Subcutaneous abdominal adipose tissue (tissue), 5 donors: ENCODE results near the gene LRTM2.

Source experiments
- H3K27ac ChIP-seq: one replicate; pipeline ENCODE4 v1.7.0; 2013; ENCODE audit warnings: low read depth, mild to moderate bottlenecking, inconsistent platforms, low read length, moderate library complexity
- H3K27me3 ChIP-seq, 5 donors: one replicate each; pipeline ENCODE4 v1.7.0; 2013; ENCODE audit warnings: low read length in 5 of 5, inconsistent platforms in 1 of 5; ENCODE audit not compliant: control insufficient read depth in 5 of 5, insufficient read depth in 4 of 5
- H3K36me3 ChIP-seq, 5 donors: one replicate each; pipeline ENCODE4 v1.7.0; 2013; ENCODE audit warnings: low read length in 5 of 5; ENCODE audit not compliant: control insufficient read depth in 5 of 5, insufficient read depth in 5 of 5
- H3K4me1 ChIP-seq, 5 donors: one replicate each; pipeline ENCODE4 v1.7.0; 2013; ENCODE audit warnings: low read length in 5 of 5, mild to moderate bottlenecking in 3 of 5, moderate library complexity in 1 of 5; ENCODE audit not compliant: control insufficient read depth in 5 of 5, insufficient read depth in 5 of 5
- H3K4me3 ChIP-seq, 5 donors: one replicate each; pipeline ENCODE4 v1.7.0; 2013; ENCODE audit warnings: low read length in 5 of 5, low read depth in 1 of 5
- H3K9ac ChIP-seq, 5 donors: one replicate each; pipeline ENCODE4 v1.7.0; 2013; ENCODE audit warnings: low read length in 5 of 5, mild to moderate bottlenecking in 4 of 5, moderate library complexity in 3 of 5
- H3K9me3 ChIP-seq, 5 donors: one replicate each; pipeline ENCODE4 v1.7.0; 2013; ENCODE audit warnings: low read length in 5 of 5; ENCODE audit not compliant: control insufficient read depth in 5 of 5
- donor health status: healthy.
- donor health status: healthy.
- donor health status: healthy.
- donor health status: healthy.
- donor health status: healthy.

The LRTM2 gene

GRCh38 chr12:1880153-1880845 is 59.9 kb downstream of the LRTM2 start:
- H3K4me3 ChIP-seq, result no peak overlapping the region

GRCh38 chr12:1880876-1881275 is 60.5 kb downstream of the LRTM2 start:
- H3K9me3 ChIP-seq, result no peaks in the 10 kb centered on the region
- no peaks in the 10 kb centered on the region for H3K4me1 ChIP-seq
- H3K9ac ChIP-seq, result no peak overlapping the region
- no peak overlapping the region for H3K27ac ChIP-seq
- H3K36me3 ChIP-seq, result no peaks in the 10 kb centered on the region
- H3K4me3 ChIP-seq, result no peak overlapping the region
- peaks cover 0 to 8% (median 0%) of the 10 kb centered on the region in 5 donors for H3K27me3 ChIP-seq

More at GRCh38 chr12:1880153-1880845, 59.9 kb downstream of the LRTM2 start:
- Histone ChIP-seq H3K9ac (no peak overlapping the region), H3K9me3 (no peaks in the 10 kb centered on the region), H3K4me1 (no peaks in the 10 kb centered on the region), H3K36me3 (no peaks in the 10 kb centered on the region), H3K27me3 (peaks cover 0 to 12% (median 0%) of the 10 kb centered on the region in 5 donors), H3K27ac (no peak overlapping the region)

- peaks cover 0 to 10% (median 0%) of the 10 kb centered on the region in 5 donors for H3K27me3 ChIP-seq
- no peaks in the 10 kb centered on the region for H3K9me3 ChIP-seq
- no peaks in the 10 kb centered on the region for H3K4me1 ChIP-seq
- H3K4me3 ChIP-seq, result no peak overlapping the region
- no peak overlapping the region for H3K27ac ChIP-seq
- H3K36me3 ChIP-seq, result no peaks in the 10 kb centered on the region
- H3K9ac ChIP-seq, result no peak overlapping the region
Measured at GRCh38 chr12:1881301-1881700, 60.9 kb downstream of the LRTM2 start.

- no peak overlapping the region for H3K9ac ChIP-seq
- no peaks in the 10 kb centered on the region for H3K36me3 ChIP-seq
- no peak overlapping the region for H3K4me3 ChIP-seq
- no peaks in the 10 kb centered on the region for H3K4me1 ChIP-seq
- H3K9me3 ChIP-seq, result no peaks in the 10 kb centered on the region
- H3K27me3 ChIP-seq, result peaks cover 0 to 10% (median 0%) of the 10 kb centered on the region in 5 donors
- H3K27ac ChIP-seq, result no peak overlapping the region
Measured at GRCh38 chr12:1881936-1882335, 61.6 kb downstream of the LRTM2 start.

GRCh38 chr12:1882405-1882804 is 62.0 kb downstream of the LRTM2 start:
- no peaks in the 10 kb centered on the region for H3K4me1 ChIP-seq
- no peak overlapping the region for H3K27ac ChIP-seq
- no peak overlapping the region for H3K4me3 ChIP-seq
- no peaks in the 10 kb centered on the region for H3K36me3 ChIP-seq
- no peaks in the 10 kb centered on the region for H3K9me3 ChIP-seq
- H3K9ac ChIP-seq, result no peak overlapping the region
- H3K27me3 ChIP-seq, result peaks cover 0 to 7% (median 0%) of the 10 kb centered on the region in 5 donors

- H3K27me3 ChIP-seq, result peaks cover 0 to 5% (median 0%) of the 10 kb centered on the region in 5 donors
- H3K9ac ChIP-seq, result no peak overlapping the region
- no peaks in the 10 kb centered on the region for H3K36me3 ChIP-seq
- H3K27ac ChIP-seq, result no peak overlapping the region
- H3K9me3 ChIP-seq, result no peaks in the 10 kb centered on the region
- no peaks in the 10 kb centered on the region for H3K4me1 ChIP-seq
- H3K4me3 ChIP-seq, result no peak overlapping the region
Measured at GRCh38 chr12:1882850-1883470, 62.6 kb downstream of the LRTM2 start.

- Histone ChIP-seq H3K36me3 (no peaks in the 10 kb centered on the region), H3K27ac (no peak overlapping the region), H3K4me3 (no peak overlapping the region), H3K9ac (no peak overlapping the region), H3K9me3 (no peaks in the 10 kb centered on the region), H3K4me1 (no peaks in the 10 kb centered on the region), H3K27me3 (peaks cover 0 to 5% (median 0%) of the 10 kb centered on the region in 5 donors)
Measured at GRCh38 chr12:1883513-1883912, 63.1 kb downstream of the LRTM2 start.

GRCh38 chr12:1884651-1885050 is 64.3 kb downstream of the LRTM2 start:
- Histone ChIP-seq H3K27ac (no peak overlapping the region), H3K36me3 (no peaks in the 10 kb centered on the region), H3K4me3 (no peak overlapping the region)

GRCh38 chr12:1885082-1885596 is 64.8 kb downstream of the LRTM2 start:
- peaks cover 0 to 3% (median 0%) of the 10 kb centered on the region in 5 donors for H3K27me3 ChIP-seq
- H3K27ac ChIP-seq, result no peak overlapping the region

More at GRCh38 chr12:1884651-1885050, 64.3 kb downstream of the LRTM2 start:
- Histone ChIP-seq H3K9me3 (no peaks in the 10 kb centered on the region), H3K4me1 (no peaks in the 10 kb centered on the region), H3K27me3 (peaks cover 0 to 4% (median 0%) of the 10 kb centered on the region in 5 donors), H3K9ac (no peak overlapping the region)

GRCh38 chr12:1885599-1886245 is 65.4 kb downstream of the LRTM2 start:
- no peak overlapping the region for H3K9ac ChIP-seq
- H3K36me3 ChIP-seq, result no peaks in the 10 kb centered on the region
- H3K4me1 ChIP-seq, result no peaks in the 10 kb centered on the region
- peaks cover 0 to 3% (median 0%) of the 10 kb centered on the region in 5 donors for H3K27me3 ChIP-seq
- no peak overlapping the region for H3K4me3 ChIP-seq
- no peak overlapping the region for H3K27ac ChIP-seq
- H3K9me3 ChIP-seq, result peaks cover 0 to 3% (median 0%) of the 10 kb centered on the region in 5 donors

More at GRCh38 chr12:1885082-1885596, 64.8 kb downstream of the LRTM2 start:
- H3K9ac ChIP-seq, result no peak overlapping the region
- no peaks in the 10 kb centered on the region for H3K4me1 ChIP-seq
- H3K36me3 ChIP-seq, result no peaks in the 10 kb centered on the region
- no peak overlapping the region for H3K4me3 ChIP-seq
- H3K9me3 ChIP-seq, result no peaks in the 10 kb centered on the region
